Left hindlimb (tissue), 1 donor: ENCODE results near the gene MGLL.

Source experiments
- DNase-seq: peaks from one replicate; pipeline ENCODE4 v3.0.0-alpha.2; 2018

The MGLL gene

DNA sequence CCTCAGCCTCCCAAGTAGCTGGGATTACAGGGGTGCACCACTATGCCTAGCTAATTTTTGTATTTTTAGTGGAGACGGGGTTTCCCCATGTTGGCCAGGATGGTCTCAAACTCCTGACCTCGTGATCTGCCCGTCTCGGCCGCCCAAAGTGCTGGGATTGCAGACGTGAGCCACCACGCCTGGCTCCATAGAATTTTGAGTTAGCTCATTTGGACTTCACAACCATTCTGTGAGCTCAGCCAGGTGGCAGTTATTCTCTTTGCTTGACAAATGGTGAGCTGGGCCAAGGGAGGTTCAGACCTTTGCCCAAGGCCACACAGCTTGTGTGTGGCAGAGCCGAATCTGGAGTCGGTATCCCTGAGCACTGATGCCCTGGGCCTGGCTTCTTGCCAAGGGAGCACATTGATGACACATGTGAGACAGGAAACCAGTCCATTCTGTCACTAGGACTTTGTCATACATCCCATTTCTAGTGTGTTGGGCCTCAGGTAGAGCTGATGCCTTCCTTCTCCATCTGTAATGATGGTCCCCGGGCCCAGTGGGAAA lies 175.7 kb downstream of the MGLL start:
- DNase-seq, result no peak

DNA sequence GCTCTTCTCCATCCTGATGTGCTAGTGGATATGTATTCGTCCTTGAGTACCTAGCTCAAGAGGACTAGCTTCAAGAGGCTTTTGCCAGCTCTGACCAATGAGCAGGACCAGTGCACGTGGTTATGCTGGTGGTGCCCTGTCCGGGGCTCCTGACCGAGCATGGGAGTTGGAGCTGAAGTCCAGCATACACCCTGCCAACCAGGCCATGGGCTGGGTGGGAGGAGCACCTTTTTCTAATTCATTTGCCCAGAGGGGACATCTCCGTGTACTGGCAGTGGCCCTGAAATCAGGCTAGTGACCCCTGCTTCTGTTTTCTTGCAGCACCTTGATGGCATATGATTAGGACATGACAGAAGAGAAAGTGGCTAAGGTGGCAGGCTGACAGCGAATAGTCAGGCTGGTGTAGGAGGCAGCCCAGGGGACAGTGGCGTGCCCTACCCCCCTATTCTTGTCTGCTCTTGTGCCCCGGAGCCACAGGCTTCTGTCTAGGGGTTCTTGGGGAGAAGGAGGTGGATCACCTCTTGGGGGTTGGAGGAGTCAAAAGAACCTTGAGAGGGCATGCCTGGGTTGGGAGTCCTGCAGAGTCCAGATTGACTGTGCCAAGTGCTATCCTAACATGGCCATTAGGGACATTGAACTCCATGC lies 176.8 kb downstream of the MGLL start:
- no peak for DNase-seq

DNA sequence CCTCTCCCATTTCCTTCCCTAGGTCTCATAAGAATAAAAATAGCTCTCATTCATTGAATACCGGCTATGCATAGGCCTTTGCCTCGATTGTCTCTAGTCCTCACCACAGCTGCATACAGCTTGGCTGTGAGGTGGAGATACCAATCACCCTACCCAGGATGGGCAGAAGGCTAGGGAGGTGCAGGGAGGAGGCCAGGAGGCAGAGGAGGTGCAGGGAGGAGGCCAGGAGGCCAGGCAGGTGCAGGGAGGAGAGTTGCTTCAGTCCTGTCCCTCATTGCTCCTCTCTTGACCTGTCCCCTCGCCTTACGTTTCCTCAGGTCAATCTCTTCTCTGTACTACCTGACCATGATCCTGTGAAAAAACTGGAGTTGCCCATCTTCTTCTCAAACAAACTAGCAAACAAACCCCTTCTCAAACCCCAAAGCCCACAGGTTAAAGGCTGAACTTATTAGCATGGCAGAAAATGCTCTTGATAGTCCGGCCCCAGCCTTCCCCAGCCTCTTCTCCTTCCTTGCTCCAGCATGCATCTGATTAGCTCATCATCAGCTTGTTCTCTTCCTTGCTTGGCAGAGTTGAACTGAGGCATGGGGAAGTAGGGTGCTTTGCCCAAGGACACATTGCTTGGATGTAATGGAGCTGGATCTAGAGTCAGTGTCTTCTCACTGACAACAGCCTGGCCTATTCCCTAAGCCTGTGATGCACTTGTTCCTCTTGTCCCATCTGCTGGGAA lies 177.5 kb downstream of the MGLL start:
- DNase-seq, result no peak

DNA sequence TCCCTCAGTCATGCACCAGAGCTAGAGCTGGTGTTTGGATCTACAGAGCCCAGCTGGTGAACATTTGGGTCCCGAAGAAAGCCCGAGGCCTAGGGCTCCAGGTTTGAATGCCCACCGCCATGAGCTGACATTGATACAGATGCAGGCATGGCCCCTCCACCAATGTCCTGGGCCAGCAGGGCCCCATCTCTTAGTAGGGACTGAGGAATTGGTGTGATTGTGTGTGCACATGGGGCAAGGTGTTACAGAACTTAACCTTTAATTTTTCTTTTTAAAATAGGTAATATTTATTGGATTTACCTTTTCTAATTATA lies 182.3 kb downstream of the MGLL start:
- no peak for DNase-seq

DNA sequence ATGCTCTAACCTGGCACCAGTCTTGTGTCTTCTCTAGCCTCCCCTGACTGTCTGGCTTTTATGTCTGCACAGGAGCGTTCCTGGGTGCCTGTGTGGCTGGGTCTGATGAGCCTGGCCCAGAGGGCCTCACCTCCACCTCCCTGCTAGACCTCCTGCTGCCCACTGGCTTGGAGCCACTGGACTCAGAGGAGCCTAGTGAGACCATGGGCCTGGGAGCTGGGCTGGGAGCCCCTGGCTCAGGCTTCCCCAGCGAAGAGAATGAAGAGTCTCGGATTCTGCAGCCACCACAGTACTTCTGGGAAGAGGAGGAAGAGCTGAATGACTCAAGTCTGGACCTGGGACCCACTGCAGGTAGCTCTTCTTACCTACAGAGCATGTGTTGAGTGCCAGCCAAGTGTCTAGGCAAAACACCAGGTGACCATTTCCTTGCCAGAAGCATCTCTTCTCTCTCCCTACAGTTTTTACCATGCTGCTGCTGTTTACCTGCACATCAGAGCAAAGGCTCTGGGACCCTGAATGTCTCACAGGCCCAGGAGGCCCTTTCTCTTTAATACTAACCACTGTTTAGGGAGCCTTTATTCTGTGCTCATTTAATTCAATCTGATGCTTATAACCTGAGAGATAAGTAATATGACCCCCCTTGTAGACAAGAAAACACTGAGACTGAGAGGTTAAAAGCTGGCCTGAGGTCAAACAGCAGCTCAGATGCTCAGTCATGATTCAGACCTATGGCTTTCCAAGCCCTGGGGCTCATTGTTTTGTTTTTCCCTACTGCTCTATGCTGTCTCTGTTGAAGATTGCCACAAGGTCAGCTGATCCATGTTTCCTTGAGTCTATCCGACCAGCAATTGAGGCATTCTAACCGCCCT lies 182.9 kb downstream of the MGLL start:
- DNase-seq, result no peak
